Neural crest cell (in vitro differentiated cells): ENCODE measurements around the gene TMEM156. TPM values are rescaled to one million over a fixed set of nuclear protein-coding genes. Genes with fewer than 3 reads are reported as not detected.

Source experiments
- DNase-seq: peaks from one replicate; pipeline ENCODE4 v3.0.0; 2021; ENCODE audit warnings: low read depth, mixed read lengths, low spot score
- H3K27ac Mint-ChIP-seq: one replicate; pipeline ENCODE4 v1.8.0; 2021; ENCODE audit warnings: mild to moderate bottlenecking, mixed read lengths; ENCODE audit not compliant: unreplicated experiment
- H3K27me3 Mint-ChIP-seq: 2 replicates; pipeline ENCODE4 v1.8.0; 2021; ENCODE audit warnings: low read depth, mild to moderate bottlenecking, mixed read lengths
- H3K36me3 Mint-ChIP-seq: 2 replicates; pipeline ENCODE4 v1.8.0; 2021; ENCODE audit warnings: low read depth, mild to moderate bottlenecking, mixed read lengths
- H3K4me1 Mint-ChIP-seq: 2 replicates; pipeline ENCODE4 v1.8.0; 2021; ENCODE audit warnings: mixed read lengths
- H3K4me3 Mint-ChIP-seq: one replicate; pipeline ENCODE4 v1.8.0; 2021; ENCODE audit warnings: mild to moderate bottlenecking, mixed read lengths
- H3K9me3 Mint-ChIP-seq: 2 replicates; pipeline ENCODE4 v1.8.0; 2021; ENCODE audit warnings: mixed read lengths
- CTCF ChIP-seq: fragments of 200-600 bp; sonication (generic); conservative IDR thresholded peaks from 2 replicates; pipeline ENCODE4 v1.5.0; 2021; ENCODE audit warnings: antibody characterized with exemption, mild to moderate bottlenecking
- total RNA-seq: library from RNA; stranded (reverse); gene quantifications from 2 replicates; pipeline ENCODE4 v1.2.1, GENCODE V29; 2021

The TMEM156 gene
- total RNA-seq, 1 donor from 2014 or later = not detected

GRCh38 chr4:38940476-38940875 is 91.7 kb downstream of the TMEM156 start:
- H3K4me3 Mint-ChIP-seq = no peak overlapping the region
- no peak for DNase-seq
- H3K4me1 Mint-ChIP-seq = no peaks in the 10 kb centered on the region
- H3K27me3 Mint-ChIP-seq = no peaks in the 10 kb centered on the region
- no peak for TF ChIP-seq CTCF
- H3K27ac Mint-ChIP-seq = no peak overlapping the region
- no peaks in the 10 kb centered on the region for H3K9me3 Mint-ChIP-seq
- peaks cover 7% of the 10 kb centered on the region for H3K36me3 Mint-ChIP-seq

DNA sequence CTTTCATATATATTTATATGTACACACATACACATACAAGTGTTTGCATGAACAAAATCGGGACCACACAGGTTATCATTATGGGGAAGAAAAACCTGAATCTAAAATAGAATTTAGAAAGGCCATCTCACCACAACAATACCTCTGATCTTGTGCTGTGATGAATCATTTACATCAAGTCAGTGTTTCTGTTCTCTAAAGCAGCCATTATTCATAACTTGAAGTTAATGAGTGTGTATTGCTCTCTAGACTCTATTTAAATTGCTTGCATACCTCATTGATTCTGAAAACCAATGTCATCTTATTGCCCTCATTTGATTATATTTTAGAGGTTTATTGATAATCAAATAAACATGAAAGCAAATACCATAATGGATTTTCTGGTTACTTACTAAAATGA is 93.0 kb downstream of the TMEM156 start:
- Mint-ChIP-seq H3K36me3 (peaks cover 7% of the 10 kb centered on the region), H3K4me3 (no peak overlapping the region), H3K4me1 (no peaks in the 10 kb centered on the region), H3K27me3 (no peaks in the 10 kb centered on the region), H3K9me3 (no peaks in the 10 kb centered on the region), H3K27ac (no peak overlapping the region)
- TF ChIP-seq CTCF = no peak
- no peak for DNase-seq

GRCh38 chr4:38935391-38936073 is 96.7 kb downstream of the TMEM156 start:
- no peak overlapping the region for H3K4me3 Mint-ChIP-seq
- H3K36me3 Mint-ChIP-seq = peaks cover 7% of the 10 kb centered on the region
- H3K27me3 Mint-ChIP-seq = no peaks in the 10 kb centered on the region
- no peak overlapping the region for H3K27ac Mint-ChIP-seq
- no peak for TF ChIP-seq CTCF
- H3K4me1 Mint-ChIP-seq = no peaks in the 10 kb centered on the region
- no peak for DNase-seq
- no peaks in the 10 kb centered on the region for H3K9me3 Mint-ChIP-seq

DNA sequence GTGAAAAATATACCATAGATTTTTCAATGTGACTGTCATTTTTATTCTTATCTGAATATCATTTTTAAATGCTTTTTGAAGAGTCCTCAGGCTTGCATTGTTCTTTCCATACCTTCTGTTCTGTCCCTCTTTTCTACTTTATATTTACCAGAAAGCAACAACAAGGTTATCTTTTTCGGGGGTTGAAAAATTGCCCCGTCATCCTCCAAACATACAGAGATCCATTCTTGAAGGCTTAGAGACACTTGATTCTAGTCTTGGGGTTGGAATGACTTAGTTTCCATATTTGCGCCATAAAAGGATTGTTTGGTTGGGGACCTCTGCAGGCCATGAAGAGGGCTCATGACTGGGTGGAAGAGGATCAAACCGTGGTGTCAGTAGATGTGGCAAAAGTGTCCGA is 101.1 kb downstream of the TMEM156 start:
- H3K9me3 Mint-ChIP-seq = no peaks in the 10 kb centered on the region
- DNase-seq = no peak
- no peak overlapping the region for H3K27ac Mint-ChIP-seq
- peaks cover 4% of the 10 kb centered on the region for H3K4me1 Mint-ChIP-seq
- no peaks in the 10 kb centered on the region for H3K27me3 Mint-ChIP-seq
- no peak overlapping the region for H3K4me3 Mint-ChIP-seq
- H3K36me3 Mint-ChIP-seq = no peaks in the 10 kb centered on the region
- TF ChIP-seq CTCF = no peak

GRCh38 chr4:38930707-38931106 is 101.5 kb downstream of the TMEM156 start:
- DNase-seq = no peak
- Mint-ChIP-seq H3K4me3 (no peak overlapping the region), H3K36me3 (no peaks in the 10 kb centered on the region), H3K27ac (no peak overlapping the region), H3K9me3 (no peaks in the 10 kb centered on the region), H3K27me3 (no peaks in the 10 kb centered on the region), H3K4me1 (peaks cover 8% of the 10 kb centered on the region)
- no peak for TF ChIP-seq CTCF
